NK-92 (cell line): ENCODE measurements around the gene DNM2.
"Not testable (repeated sequence)": the region's sequence is repeated elsewhere in the genome, so short reads cannot be mapped to it uniquely, and the experiment has no call there.

Source experiments
- DNase-seq: peaks from one replicate; lab custom pipeline; 2025; ENCODE audit not compliant: unreplicated experiment; lab: John Stamatoyannopoulos, UW

DNM2 gene

GRCh38 chr19:10831987-10832938 lies 114.4 kb downstream of the DNM2 start:
- no peak for DNase-seq

DNA sequence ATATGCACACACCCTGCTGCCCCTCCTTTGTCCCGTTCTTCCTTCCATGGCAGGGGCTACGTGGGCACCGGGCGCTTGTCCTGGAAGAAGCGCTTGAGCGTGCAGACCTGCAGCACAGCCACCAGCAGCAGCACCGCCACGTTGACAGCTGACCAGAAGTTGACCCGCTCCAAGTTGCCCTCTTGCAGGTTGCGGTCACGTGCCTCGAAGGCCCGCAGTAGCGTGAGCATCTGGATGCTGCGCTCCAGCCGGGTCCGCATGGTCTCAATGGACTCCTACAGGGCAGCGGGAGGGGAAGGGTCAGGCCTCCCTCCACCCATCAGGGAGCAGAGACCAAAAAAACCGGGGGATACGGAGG lies 115.0 kb downstream of the DNM2 start:
- no peak for DNase-seq

- DNase-seq, result no peak
These were observed 117.3 kb downstream of the DNM2 start for GRCh38 chr19:10835089-10835753.

DNA sequence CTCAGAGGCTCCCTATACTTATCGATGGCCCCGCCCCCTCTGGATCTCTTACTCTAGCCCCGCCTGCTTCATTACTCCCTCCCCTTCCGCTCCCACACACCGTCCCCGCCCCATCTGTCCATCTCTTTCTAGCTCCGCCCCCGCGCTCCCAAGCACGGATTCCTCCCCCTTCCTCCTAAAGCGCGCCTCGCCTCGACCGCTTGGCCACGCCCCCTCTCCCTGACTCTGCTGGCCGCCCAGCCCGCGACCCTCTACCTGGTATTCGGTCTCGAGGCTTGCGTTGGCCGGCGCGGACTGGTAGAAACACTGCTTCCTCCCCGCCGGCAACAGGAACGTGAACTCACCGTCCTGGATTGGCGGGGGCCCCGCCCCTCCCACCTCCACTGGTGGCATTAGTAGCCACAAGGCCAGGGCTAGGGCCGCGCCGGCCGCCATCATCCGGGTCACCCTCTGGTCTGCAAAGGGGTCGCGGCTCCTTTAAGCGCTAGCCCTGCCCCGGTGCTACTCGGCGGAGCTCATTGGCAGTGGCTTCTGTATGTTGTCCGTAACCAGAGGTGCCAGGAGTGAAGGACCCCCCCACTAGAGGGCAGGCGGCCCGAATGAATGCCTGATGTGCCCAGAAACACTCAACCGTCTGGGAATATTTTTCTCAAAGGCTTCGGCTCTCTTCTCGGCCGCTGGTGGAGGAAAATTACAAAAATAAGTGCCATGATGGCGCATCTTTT lies 118.0 kb downstream of the DNM2 start, which contains the start of gene TMED1:
Gene TMED1, minus strand, starts transcription at position 459 of the 725 bp plus-strand sequence. Its CDS starts 21 bp downstream, at position 438.
- peak; percentile 87 for DNase-seq

- no peak for DNase-seq
These were observed 118.8 kb downstream of the DNM2 start for GRCh38 chr19:10836479-10837330.

DNA sequence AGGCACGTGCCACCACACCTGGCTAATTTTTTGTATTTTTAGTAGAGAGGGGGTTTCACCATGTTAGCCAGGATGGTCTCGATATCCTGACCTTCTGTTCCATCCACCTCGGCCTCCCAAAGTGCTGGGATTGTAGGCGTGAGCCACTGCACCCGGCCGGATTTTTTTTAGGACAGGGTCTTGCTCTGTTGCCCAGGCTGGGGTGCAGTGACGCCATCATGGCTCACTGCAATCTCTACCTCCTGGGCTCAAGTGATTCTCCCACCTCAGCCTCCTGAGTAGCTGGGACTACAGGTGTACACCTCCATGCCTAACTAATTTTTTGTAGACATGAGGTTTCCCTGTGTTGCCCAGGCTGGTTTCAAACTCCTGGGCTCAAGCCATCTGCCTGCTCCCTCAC lies 119.8 kb downstream of the DNM2 start:
- not testable (repeated sequence) for DNase-seq

DNA sequence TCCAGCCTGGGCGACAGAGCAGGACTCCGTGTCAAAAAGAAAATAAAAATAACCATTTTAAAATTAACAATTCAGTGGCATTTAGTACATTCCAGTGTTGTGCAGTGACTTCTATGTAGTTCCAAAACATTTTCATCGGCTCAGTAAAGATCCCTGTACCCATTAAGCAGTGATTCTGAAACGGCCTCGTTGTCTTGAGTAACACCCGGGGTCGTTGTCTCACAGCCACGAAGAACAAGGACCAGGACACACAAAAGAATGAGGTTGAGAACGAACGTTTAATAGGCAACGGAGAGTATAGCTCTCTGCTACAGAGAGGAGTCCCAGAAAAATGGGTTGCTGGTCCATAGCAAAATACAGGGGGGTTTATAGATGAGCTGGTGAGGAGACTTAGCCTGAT lies 120.5 kb downstream of the DNM2 start:
- no peak for DNase-seq

DNA sequence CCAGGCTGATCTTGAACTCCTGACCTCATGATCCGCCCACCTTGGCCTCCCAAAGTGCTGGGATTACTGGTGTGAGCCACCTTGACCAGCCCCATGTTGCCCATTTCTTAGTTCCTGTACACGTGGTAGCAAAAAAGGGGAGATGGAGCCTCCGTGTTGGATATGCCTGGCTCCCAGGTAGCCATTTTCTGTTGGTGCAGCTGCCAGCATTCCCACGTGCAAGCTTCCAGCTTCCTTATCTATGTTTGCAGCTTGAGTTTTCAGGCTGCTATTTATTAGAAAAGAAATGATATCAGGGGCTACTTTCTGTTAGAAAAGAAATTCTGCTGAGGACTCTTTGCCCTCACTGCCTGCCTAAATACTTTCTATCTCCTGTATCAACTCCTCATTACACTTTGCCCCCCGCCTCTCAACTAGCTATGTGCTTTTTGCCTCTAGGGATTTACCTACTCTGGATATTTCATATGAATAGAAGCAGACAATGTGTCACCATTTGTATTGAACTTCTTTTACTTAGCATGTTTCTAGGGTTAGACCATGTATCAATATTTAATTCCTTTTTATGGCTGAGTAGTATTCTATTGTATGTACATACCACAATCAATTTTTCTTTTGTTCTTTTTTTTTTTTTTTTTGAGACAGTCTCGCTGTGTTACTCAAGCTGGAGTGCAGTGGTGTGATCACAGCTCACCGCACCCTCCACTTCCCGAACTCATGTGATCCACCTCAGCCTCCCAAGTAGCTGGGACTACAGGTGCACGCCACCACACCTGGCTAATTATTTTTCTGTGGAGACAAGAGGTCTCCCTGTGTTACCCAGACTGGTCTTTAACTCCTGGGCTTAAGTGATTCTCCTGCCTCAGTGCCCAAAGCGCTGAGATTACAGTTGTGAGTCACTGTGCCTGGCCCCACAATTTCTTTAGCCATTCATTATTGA lies 121.5 kb downstream of the DNM2 start:
- DNase-seq, result no peak

DNA sequence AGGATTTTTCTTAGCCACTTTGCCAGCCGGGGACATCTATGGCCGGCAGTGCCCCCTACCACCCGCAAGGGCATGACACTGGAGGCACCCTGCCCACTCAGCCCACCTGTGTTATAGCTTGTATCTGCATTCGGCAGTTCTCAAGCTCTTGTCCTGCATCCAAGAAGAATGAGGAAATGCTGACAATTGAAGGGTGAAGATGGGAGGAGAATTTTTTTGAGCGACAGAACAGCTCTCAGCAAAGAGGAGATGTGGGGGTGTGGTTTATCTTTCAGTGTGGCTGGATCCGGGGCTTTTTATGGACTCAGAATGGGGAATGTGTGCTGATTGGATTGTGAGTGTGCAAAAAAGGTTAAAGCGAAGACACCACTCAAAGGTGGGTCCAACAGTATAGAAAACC lies 124.9 kb downstream of the DNM2 start:
- DNase-seq, result no peak

DNA sequence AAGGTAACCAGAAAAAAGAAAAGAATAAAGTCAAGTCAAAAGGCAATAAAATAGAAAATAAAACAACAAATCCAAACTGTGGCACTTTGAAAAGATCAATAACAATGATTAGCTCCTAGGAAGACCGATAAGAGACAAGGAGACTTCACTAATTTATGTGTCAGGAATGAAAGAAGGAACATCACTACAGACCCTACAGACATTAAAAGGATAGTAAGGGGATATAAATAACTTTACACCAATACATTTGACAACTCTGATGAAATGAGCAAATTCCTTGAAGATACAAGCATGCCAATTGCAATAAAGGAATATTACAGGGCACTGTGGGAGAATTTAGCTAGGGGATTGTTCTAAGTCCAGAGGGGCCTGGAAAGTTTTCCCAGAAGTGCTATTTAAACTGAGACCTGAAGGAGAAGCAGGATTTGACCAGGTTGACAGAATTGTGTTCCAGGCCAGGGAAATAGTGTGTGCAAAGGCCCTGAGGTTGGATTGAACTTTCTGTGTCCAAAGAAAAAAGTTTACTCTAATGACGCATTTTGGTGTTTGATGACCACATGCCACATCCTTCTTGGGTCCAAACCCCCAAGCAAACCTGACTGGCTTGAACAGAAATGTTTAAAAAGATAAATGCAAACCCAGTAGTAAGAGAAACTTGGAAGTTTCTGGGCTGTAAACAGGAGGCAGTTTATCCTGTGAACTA lies 128.8 kb downstream of the DNM2 start:
- no peak for DNase-seq

DNA sequence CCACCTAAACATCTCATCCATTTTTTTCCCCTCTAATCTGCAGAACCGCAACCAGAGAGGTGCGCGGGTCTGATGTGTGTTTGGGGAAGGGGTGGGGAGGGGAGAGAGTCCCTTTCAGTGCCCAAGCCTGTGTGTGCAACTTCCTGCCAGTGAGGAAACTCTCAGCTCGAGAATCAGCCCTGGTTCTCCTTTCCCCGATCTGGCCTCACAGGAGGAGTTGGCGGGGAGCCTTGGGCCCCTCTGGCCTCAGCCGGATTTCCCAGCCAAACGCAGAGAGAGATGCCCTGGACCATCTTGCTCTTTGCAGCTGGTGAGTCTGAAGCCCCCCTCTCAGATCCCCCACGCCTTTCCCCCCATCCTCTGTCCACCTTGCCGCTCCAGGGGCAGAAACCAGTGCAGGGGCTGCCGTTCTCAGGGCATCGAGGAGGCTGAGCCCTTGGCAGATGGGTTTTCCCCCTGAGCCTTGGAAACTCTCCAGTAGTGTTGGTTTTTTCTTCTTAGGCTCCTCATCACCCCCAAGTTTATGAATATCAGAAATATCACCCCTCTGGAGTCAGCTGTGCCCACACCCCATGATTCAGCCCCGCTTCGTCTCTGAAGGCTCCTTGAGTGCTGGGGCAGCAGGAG lies 130.5 kb downstream of the DNM2 start, which contains the start of gene C19orf38:
Gene C19orf38, plus strand, starts transcription at position 186 of the 627 bp plus-strand sequence. Its CDS starts 94 bp downstream, at position 280.
- DNase-seq, result no peak

DNA sequence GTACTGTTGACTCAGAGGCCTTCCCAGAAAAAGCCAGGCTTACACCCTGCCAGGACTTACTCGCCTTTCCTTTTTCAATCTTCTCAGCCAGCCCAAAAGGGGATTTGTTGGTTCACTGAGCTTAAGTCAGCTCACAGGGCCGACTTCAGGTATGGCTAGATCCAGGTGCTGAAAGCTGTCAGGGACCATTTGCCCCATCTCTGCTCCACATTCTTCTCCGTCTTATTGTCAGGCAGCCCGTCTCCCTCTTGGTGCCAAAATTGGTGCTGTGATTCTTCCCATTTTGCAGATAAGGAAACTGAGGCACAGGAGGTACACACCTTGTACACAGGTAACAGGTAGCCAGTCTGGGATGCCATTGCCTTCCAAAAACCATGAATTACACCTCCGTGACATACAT lies 132.8 kb downstream of the DNM2 start:
- no peak for DNase-seq

DNA sequence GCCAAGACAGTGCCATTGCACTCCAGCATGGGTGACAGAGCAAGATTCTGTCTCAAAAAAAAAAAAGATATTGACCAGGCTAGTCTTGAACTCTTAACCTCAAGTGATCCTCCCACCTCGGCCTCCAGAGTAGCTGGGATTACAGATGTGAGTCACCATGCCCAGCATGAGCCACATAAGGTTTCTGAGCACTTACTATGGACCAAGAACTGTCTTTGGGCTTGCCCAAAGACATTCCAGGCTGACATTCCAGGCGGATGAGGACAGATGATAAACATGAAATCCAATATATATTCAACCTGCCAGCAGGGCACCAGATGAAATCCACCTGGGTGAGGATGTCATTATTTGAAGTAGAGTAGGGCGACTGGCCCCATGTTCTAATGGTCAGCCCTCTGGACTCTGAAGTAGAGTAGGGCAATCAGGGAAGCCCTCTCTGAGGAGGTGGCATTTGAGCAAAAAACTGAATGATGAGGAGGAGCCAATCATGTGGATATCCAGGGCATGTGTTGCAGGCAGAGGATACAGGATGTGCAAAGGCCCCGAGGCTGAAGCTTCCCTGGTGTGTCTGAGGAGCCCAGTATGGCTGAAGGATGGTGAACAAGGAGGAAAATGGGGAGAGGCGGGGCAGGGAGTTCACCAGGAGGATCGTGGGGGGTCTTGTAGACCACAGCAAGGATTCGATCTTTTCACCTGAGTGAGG lies 134.4 kb downstream of the DNM2 start:
- no peak for DNase-seq

DNA sequence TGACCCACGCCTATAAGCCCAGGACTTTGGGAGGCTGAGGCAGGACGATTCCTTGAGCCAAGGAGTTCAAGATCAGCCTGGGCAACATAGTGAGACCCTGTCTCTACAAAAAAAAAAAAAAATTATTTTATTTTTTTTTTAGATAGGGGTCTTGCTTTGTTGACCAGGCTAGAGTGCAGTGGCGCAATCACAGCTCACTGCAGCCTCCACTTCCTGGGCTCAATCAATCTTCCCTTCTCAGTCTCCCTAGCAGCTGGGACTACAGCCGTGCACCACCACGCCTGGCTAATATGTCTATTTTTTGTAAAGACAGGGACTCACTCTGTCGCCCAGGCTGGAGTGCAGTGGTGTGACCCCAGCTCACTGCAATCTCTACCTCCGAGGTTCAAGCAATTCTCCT lies 135.1 kb downstream of the DNM2 start:
- DNase-seq, result no peak

DNA sequence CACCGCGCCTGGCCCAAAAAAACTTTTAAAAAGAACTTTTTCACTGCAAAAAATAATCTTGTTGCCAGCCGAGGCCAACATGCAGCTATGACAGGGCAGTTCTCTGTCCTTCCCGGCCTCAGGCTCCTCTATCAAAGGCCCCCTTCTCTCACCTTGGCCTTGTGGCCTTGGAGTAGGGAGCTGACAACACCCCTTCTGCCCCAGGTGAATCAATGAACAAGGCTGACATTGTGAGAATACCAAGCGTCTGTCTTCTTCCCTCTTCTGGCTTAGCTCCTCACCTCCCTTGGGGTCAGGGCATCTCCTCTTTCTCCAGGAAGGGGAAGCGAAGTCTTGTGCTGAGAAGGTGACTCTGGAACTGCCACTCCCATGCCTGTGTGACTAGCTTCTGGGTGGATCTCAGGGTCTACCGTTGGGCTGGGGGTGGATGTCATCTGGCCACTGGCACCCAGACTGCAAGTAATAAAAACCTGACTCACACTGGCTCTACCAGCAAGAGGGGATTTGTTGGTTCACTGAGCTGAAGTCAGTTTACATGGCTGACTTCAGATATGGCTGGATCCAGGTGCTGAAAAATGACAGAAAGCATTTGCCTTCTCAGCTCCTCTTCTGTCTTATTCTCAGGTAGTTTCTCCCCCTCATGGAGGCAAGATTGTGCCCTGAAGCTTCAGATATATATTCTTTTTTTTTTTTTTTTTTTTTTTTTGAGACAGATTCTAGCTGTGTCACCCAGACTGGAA lies 136.6 kb downstream of the DNM2 start:
- no peak for DNase-seq

DNA sequence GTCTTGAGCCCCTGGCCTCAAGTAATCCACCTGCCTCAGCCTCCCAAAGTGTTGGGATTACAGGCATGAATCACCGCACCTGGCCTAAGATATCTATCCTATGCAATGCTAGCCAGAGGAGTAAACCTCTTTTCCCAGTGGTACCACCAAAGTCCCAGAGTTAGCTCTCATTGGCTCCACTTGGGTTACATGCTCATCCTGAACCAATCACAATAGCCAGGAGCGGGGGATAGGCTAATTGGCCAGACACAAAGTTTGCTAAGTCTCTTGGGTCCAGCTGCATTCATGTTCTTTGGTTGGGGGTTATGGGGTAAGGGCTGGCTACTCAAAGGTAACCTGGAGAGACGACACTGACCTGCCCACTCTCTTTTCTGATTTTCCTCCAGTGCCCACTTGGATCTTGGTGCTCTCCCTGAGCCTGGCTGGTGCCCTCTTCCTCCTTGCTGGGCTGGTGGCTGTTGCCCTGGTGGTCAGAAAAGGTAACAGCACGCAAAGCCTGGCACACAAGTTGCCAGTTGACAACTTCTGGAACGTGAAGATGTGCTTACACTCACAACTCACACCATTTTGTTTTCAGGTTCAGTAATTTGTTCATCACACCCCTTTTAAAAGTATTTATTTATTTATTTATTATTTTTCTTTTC lies 138.1 kb downstream of the DNM2 start:
- no peak for DNase-seq

GRCh38 chr19:10856899-10857298 lies 139.0 kb downstream of the DNM2 start:
- not testable (repeated sequence) for DNase-seq
